ENCODE data around the gene CCNL2. TPM values are rescaled to one million over a fixed set of nuclear protein-coding genes. Genes with fewer than 3 reads are reported as not detected.
A peak's percentile ranks its signal among the peaks of the same experiment; 100 is the strongest.

Gene CCNL2
- total and polyA plus RNA-seq, 2 of the 13 experiments (the other 11 are each of a cell fraction or from before 2014, with no cell fraction given), result 105 to 340 TPM

DNA sequence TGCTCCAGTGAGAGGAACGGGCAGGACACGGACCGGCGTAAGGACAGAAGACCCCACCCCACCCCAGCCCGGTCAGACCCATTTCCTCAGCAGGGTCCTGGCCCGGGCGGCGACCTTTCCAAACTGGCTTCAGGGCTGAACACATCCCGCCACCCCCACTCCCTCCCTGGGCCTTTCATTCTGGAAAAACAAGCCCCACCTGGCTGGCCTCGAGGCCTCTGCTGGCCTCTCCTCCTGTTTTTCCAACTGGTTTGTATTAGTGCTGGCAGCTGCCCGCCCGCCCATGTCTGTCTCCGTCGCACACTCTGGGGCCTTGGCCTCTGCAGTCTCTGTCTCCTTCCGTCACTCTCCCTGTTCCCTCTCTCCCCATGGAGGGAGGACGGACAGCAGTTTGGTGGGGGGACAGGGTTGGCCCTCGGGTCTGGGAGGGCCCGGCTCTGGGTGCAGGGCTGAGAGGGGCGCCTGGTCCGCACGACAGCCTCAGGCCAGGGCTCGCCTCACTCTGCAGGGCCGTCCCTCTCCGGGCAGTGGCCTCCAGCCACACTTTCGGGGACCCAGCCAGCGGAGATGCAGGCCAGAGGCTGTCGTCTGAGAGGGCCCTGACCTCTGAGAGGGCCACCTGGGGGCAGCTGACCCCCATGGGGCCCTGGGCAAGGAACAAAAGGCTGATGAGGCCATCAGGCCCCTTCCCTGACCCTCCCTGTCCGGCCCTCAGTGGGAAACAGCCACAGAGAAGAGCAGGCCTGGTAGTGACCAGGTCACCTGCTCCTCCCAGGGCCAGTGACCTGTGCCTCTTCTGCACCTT lies 39.3 kb downstream of the CCNL2 start (continued):
- TF ChIP-seq, protein P1, sequence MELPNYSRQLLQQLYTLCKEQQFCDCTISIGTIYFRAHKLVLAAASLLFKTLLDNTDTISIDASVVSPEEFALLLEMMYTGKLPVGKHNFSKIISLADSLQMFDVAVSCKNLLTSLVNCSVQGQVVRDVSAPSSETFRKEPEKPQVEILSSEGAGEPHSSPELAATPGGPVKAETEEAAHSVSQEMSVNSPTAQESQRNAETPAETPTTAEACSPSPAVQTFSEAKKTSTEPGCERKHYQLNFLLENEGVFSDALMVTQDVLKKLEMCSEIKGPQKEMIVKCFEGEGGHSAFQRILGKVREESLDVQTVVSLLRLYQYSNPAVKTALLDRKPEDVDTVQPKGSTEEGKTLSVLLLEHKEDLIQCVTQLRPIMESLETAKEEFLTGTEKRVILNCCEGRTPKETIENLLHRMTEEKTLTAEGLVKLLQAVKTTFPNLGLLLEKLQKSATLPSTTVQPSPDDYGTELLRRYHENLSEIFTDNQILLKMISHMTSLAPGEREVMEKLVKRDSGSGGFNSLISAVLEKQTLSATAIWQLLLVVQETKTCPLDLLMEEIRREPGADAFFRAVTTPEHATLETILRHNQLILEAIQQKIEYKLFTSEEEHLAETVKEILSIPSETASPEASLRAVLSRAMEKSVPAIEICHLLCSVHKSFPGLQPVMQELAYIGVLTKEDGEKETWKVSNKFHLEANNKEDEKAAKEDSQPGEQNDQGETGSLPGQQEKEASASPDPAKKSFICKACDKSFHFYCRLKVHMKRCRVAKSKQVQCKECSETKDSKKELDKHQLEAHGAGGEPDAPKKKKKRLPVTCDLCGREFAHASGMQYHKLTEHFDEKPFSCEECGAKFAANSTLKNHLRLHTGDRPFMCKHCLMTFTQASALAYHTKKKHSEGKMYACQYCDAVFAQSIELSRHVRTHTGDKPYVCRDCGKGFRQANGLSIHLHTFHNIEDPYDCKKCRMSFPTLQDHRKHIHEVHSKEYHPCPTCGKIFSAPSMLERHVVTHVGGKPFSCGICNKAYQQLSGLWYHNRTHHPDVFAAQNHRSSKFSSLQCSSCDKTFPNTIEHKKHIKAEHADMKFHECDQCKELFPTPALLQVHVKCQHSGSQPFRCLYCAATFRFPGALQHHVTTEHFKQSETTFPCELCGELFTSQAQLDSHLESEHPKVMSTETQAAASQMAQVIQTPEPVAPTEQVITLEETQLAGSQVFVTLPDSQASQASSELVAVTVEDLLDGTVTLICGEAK (IDR thresholded peaks at IDR 0.05), result no peak
- TF ChIP-seq, protein P1 (CRISPR knock-in tag; IDR thresholded peaks at IDR 0.05), result peak; percentile 47; the same call in 1 of the 2 replicates
- TF ChIP-seq ZNF616 (CRISPR knock-in tag; IDR thresholded peaks at IDR 0.05; ENCODE audit: low read depth), result no peak
- no peak for TF ChIP-seq SMARCE1 (IDR thresholded peaks at IDR 0.05; ENCODE audit: borderline replicate concordance)
- TF ChIP-seq ZNF552 (CRISPR knock-in tag; IDR thresholded peaks at IDR 0.05; ENCODE audit: borderline replicate concordance), result peak; percentile 53; the same call in 1 of the 2 replicates
- TF ChIP-seq PTBP1 (IDR thresholded peaks at IDR 0.05; ENCODE audit: low read depth, low read length, poor library complexity, severe bottlenecking), result no peak
- no peak for TF ChIP-seq ZNF644 (CRISPR knock-in tag; IDR thresholded peaks at IDR 0.05; ENCODE audit: low read depth)
- TF ChIP-seq AHR (CRISPR knock-in tag; IDR thresholded peaks at IDR 0.05), result peak; percentile 45; the same call in 1 of the 2 replicates
- TF ChIP-seq, protein P2, sequence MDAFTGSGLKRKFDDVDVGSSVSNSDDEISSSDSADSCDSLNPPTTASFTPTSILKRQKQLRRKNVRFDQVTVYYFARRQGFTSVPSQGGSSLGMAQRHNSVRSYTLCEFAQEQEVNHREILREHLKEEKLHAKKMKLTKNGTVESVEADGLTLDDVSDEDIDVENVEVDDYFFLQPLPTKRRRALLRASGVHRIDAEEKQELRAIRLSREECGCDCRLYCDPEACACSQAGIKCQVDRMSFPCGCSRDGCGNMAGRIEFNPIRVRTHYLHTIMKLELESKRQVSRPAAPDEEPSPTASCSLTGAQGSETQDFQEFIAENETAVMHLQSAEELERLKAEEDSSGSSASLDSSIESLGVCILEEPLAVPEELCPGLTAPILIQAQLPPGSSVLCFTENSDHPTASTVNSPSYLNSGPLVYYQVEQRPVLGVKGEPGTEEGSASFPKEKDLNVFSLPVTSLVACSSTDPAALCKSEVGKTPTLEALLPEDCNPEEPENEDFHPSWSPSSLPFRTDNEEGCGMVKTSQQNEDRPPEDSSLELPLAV (CRISPR knock-in tag; conservative IDR thresholded peaks at IDR 0.05; ENCODE audit: low read depth), result no peak
- TF ChIP-seq FLYWCH1 (CRISPR knock-in tag; IDR thresholded peaks at IDR 0.05), result no peak
- 0 out of 2 replicates have a peak, but pooled peaks have one; percentile 46 for TF ChIP-seq CREM (IDR thresholded peaks at IDR 0.05)
- no peak for TF ChIP-seq CREM (CRISPR knock-in tag; IDR thresholded peaks at IDR 0.05)
- TF ChIP-seq, protein P3, sequence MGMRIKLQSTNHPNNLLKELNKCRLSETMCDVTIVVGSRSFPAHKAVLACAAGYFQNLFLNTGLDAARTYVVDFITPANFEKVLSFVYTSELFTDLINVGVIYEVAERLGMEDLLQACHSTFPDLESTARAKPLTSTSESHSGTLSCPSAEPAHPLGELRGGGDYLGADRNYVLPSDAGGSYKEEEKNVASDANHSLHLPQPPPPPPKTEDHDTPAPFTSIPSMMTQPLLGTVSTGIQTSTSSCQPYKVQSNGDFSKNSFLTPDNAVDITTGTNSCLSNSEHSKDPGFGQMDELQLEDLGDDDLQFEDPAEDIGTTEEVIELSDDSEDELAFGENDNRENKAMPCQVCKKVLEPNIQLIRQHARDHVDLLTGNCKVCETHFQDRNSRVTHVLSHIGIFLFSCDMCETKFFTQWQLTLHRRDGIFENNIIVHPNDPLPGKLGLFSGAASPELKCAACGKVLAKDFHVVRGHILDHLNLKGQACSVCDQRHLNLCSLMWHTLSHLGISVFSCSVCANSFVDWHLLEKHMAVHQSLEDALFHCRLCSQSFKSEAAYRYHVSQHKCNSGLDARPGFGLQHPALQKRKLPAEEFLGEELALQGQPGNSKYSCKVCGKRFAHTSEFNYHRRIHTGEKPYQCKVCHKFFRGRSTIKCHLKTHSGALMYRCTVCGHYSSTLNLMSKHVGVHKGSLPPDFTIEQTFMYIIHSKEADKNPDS (CRISPR knock-in tag; IDR thresholded peaks at IDR 0.05), result no peak
- TF ChIP-seq SSRP1 (CRISPR knock-in tag; IDR thresholded peaks at IDR 0.05), result no peak
- TF ChIP-seq RNF2 (conservative IDR thresholded peaks at IDR 0.05; ENCODE audit: low read depth), result no peak
- no peak for TF ChIP-seq POLR2AphosphoS5 (IDR thresholded peaks at IDR 0.05; ENCODE audit: low read depth, low read length)
- TF ChIP-seq ZNF253 (CRISPR knock-in tag; IDR thresholded peaks at IDR 0.05; ENCODE audit: borderline replicate concordance), result 0 out of 2 replicates have a peak, but pooled peaks have one; percentile 14
- TF ChIP-seq SP2 (CRISPR knock-in tag; IDR thresholded peaks at IDR 0.05), result no peak
